Epithelial cell of esophagus (primary cell): ENCODE results near the gene HAL.
A peak's percentile ranks its signal among the peaks of the same experiment; 100 is the strongest.

Experiments used
- DNase-seq: peaks from one replicate; pipeline ENCODE4 v3.0.0; 2010; ENCODE audit warnings: low read depth
- H3K4me3 ChIP-seq: 2 replicates; pipeline ENCODE4 v1.5.1; 2011; ENCODE audit warnings: mild to moderate bottlenecking, low read length, control low read depth
- TF ChIP-seq, protein P1 (sequence below): IDR thresholded peaks from 2 replicates; pipeline ENCODE4 v1.5.1; 2011; ENCODE audit warnings: low read depth, mild to moderate bottlenecking, low read length, control low read depth, inconsistent platforms; ENCODE audit not compliant: insufficient read depth; ENCODE audit errors: missing control alignments

HAL gene

DNA sequence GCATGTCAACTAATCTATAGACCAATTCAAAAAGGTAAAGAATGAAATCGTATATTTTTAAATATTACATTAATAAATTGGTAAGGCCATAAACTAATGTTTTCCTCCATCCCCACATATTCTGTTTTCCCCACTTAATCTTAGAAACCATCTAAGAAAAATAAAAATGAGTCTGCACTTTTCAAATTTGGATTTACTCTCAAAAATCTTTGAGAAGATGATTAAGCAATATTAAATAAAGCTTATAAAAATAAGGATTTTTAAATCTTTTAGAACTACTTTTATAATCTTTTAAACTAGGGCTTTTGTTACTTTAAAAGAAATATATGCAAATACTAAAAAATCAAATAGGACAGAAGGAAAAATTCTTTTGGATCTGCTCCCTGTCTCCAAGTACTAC lies 10.6 kb upstream of the HAL start:
- no peak for DNase-seq
- TF ChIP-seq, protein P1, sequence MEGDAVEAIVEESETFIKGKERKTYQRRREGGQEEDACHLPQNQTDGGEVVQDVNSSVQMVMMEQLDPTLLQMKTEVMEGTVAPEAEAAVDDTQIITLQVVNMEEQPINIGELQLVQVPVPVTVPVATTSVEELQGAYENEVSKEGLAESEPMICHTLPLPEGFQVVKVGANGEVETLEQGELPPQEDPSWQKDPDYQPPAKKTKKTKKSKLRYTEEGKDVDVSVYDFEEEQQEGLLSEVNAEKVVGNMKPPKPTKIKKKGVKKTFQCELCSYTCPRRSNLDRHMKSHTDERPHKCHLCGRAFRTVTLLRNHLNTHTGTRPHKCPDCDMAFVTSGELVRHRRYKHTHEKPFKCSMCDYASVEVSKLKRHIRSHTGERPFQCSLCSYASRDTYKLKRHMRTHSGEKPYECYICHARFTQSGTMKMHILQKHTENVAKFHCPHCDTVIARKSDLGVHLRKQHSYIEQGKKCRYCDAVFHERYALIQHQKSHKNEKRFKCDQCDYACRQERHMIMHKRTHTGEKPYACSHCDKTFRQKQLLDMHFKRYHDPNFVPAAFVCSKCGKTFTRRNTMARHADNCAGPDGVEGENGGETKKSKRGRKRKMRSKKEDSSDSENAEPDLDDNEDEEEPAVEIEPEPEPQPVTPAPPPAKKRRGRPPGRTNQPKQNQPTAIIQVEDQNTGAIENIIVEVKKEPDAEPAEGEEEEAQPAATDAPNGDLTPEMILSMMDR: no peak
- H3K4me3 ChIP-seq: no peak overlapping the region

DNA sequence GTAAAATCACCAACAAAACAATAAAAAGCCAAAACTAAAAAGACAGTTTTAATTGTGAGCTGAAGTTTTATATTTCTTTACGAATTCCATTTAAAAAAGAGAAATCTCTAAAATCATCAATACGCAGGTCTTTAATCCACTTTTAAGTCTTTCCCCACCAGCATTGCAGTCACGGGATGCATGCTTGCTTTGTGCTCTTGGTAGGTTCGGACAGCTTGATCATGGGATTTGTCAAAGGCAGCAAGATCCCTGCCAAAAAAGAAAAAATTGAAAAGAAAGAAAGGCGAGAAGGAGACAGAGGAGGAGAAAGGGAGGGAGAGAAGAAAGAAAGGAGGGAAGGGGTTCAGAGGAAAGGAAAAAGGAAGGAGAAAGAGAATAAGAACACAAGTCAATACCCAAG lies 4.7 kb upstream of the HAL start:
- H3K4me3 ChIP-seq: no peak overlapping the region
- no peak for DNase-seq
- TF ChIP-seq, protein P1: no peak

GRCh38 chr12:95999484-95999883 lies 3.3 kb upstream of the HAL start:
- DNase-seq: no peak
- no peak overlapping the region for H3K4me3 ChIP-seq
- TF ChIP-seq, protein P1: no peak

- TF ChIP-seq, protein P1: peak; percentile 74
- H3K4me3 ChIP-seq: no peak overlapping the region
- DNase-seq: peak; percentile 67
Measured at GRCh38 chr12:95998611-95999286, 2.6 kb upstream of the HAL start.

GRCh38 chr12:95997911-95998510 lies 1.9 kb upstream of the HAL start:
- TF ChIP-seq, protein P1: no peak

DNA sequence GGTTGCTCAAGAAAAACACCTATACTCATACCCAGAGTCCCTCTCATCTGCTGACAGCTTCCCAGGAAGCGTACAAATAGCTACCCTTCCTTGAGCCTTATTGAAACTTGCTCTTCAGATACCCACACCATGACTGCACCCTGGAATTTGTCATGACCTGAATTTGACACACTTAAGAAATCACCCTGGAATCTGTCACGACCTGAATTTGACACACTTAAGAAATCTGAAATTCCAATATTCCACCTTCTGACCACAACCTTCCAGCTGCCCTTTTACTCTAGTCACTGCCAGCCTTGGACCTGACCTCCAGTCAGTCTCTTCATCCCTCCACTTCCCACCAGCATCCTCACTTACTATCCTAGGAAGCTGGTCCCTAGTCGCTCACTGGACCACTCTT lies 1.1 kb upstream of the HAL start:
- peak; percentile 9 for DNase-seq
- TF ChIP-seq, protein P1: no peak
- H3K4me3 ChIP-seq: no peak overlapping the region

More at GRCh38 chr12:95997911-95998510, 1.9 kb upstream of the HAL start:
- peak; percentile 41 for DNase-seq
- no peak overlapping the region for H3K4me3 ChIP-seq
